SK-N-SH treated with all-trans-retinoic acid at 6 μM for 48 hours (cell line): ENCODE measurements around the gene SHF.

Experiments used
- ATAC-seq: fragments of 200-7000 bp; cut with Tn5 transposase; 3 replicates; pipeline ENCODE4 v1.9.1; 2020; ENCODE audit warnings: mild to moderate bottlenecking, moderate library complexity
- ARNTL ChIP-seq: fragments of 450-650 bp; formaldehyde crosslinking; IDR thresholded peaks from 2 replicates; pipeline ENCODE4 v1.5.0; 2020; ENCODE audit warnings: low read depth, mild to moderate bottlenecking, moderate library complexity, borderline replicate concordance
- BACH2 ChIP-seq: fragments of 250-450 bp; sonication (Bioruptor Pico); IDR thresholded peaks from 2 replicates; pipeline ENCODE4 v1.9.0; 2021; ENCODE audit warnings: mild to moderate bottlenecking, borderline replicate concordance
- CSDC2 ChIP-seq: fragments of 250-450 bp; sonication (Bioruptor Pico); IDR thresholded peaks from 2 replicates; pipeline ENCODE4 v1.5.0; 2020; ENCODE audit warnings: mild to moderate bottlenecking, moderate library complexity
- ESRRG ChIP-seq: fragments of 250-450 bp; sonication (Bioruptor Pico); IDR thresholded peaks from 2 replicates; pipeline ENCODE4 v1.6.1; 2021; ENCODE audit warnings: mild to moderate bottlenecking
- GLIS3 ChIP-seq: fragments of 250-450 bp; sonication (Bioruptor Pico); IDR thresholded peaks from 2 replicates; pipeline ENCODE4 v1.5.0; 2020; ENCODE audit warnings: mild to moderate bottlenecking, moderate library complexity
- ISL1 ChIP-seq: fragments of 250-450 bp; sonication (Bioruptor Pico); IDR thresholded peaks from 2 replicates; pipeline ENCODE4 v2.1.2; 2022; ENCODE audit warnings: mild to moderate bottlenecking, moderate library complexity
- OSR1 ChIP-seq: fragments of 250-450 bp; sonication (Bioruptor Pico); IDR thresholded peaks from 2 replicates; pipeline ENCODE4 v1.8.0; 2022; ENCODE audit warnings: moderate library complexity, mild to moderate bottlenecking, inconsistent platforms
- PPARA ChIP-seq: fragments of 250-450 bp; sonication (Bioruptor Pico); IDR thresholded peaks from 2 replicates; pipeline ENCODE4 v1.5.0; 2020; ENCODE audit warnings: mild to moderate bottlenecking, borderline replicate concordance
- RARB ChIP-seq: fragments of 250-450 bp; sonication (Bioruptor Pico); IDR thresholded peaks from 2 replicates; pipeline ENCODE4 v1.8.0; 2021; ENCODE audit warnings: mild to moderate bottlenecking, moderate library complexity
- SNAI2 ChIP-seq: fragments of 250-450 bp; sonication (Bioruptor Pico); IDR thresholded peaks from 2 replicates; pipeline ENCODE4 v1.5.0; 2020; ENCODE audit warnings: mild to moderate bottlenecking, moderate library complexity
- TCF4 ChIP-seq: fragments of 250-450 bp; sonication (Bioruptor Pico); IDR thresholded peaks from 2 replicates; pipeline ENCODE4 v1.8.0; 2021; ENCODE audit warnings: mild to moderate bottlenecking, moderate library complexity, borderline replicate concordance
- TSHZ2 ChIP-seq: fragments of 250-450 bp; sonication (Bioruptor Pico); IDR thresholded peaks from 2 replicates; pipeline ENCODE4 v1.5.0; 2020; ENCODE audit warnings: mild to moderate bottlenecking, moderate library complexity
- ZC3H10 ChIP-seq: fragments of 250-450 bp; sonication (Bioruptor Pico); IDR thresholded peaks from 2 replicates; pipeline ENCODE4 v1.5.1; 2021; ENCODE audit warnings: mild to moderate bottlenecking, moderate library complexity
- ZFP3 ChIP-seq: fragments of 250-450 bp; sonication (Bioruptor Pico); IDR thresholded peaks from 2 replicates; pipeline ENCODE4 v1.5.0; 2020; ENCODE audit warnings: mild to moderate bottlenecking, moderate library complexity
- ZFP30 ChIP-seq: fragments of 450-650 bp; formaldehyde crosslinking; IDR thresholded peaks from 2 replicates; pipeline ENCODE4 v1.5.0; 2022; ENCODE audit warnings: mild to moderate bottlenecking, moderate library complexity
- ZNF565 ChIP-seq: fragments of 450-650 bp; formaldehyde crosslinking; conservative IDR thresholded peaks from 2 replicates; pipeline ENCODE4 v1.5.0; 2020; ENCODE audit warnings: low read depth, mild to moderate bottlenecking, moderate library complexity
- ZNF70 ChIP-seq: fragments of 450-650 bp; formaldehyde crosslinking; IDR thresholded peaks from 2 replicates; pipeline ENCODE4 v1.5.0; 2020; ENCODE audit warnings: mild to moderate bottlenecking, moderate library complexity
- ZNF8 ChIP-seq: fragments of 450-650 bp; formaldehyde crosslinking; IDR thresholded peaks from 2 replicates; pipeline ENCODE4 v1.5.0; 2020; ENCODE audit warnings: mild to moderate bottlenecking, moderate library complexity
- TF ChIP-seq, protein P1 (sequence below): fragments of 250-450 bp; sonication (Bioruptor Pico); IDR thresholded peaks from 2 replicates; pipeline ENCODE4 v1.5.1; 2021; ENCODE audit warnings: mild to moderate bottlenecking, moderate library complexity
- TF ChIP-seq, protein P2 (sequence below): fragments of 250-450 bp; sonication (Bioruptor Pico); IDR thresholded peaks from 2 replicates; pipeline ENCODE4 v1.5.1; 2020; ENCODE audit warnings: low read depth, mild to moderate bottlenecking, moderate library complexity
- TF ChIP-seq, protein P3 (sequence below): fragments of 250-450 bp; sonication (Bioruptor Pico); IDR thresholded peaks from 2 replicates; pipeline ENCODE4 v1.8.0; 2021; ENCODE audit warnings: low read depth, mild to moderate bottlenecking, moderate library complexity, borderline replicate concordance

SHF gene

GRCh38 chr15:45146405-45146804 is 41.4 kb downstream of the SHF start:
- ATAC-seq: no peak
- TF ChIP-seq ZFP30 (CRISPR knock-in tag) (no peak), GLIS3 (CRISPR knock-in tag) (no peak), ZC3H10 (CRISPR knock-in tag) (no peak), ISL1 (CRISPR knock-in tag) (no peak), SNAI2 (CRISPR knock-in tag) (no peak), ZNF8 (CRISPR knock-in tag) (no peak), ARNTL (CRISPR knock-in tag) (no peak), ZFP3 (no peak), TCF4 (no peak), ZNF565 (CRISPR knock-in tag) (no peak)
- TF ChIP-seq, protein P1, sequence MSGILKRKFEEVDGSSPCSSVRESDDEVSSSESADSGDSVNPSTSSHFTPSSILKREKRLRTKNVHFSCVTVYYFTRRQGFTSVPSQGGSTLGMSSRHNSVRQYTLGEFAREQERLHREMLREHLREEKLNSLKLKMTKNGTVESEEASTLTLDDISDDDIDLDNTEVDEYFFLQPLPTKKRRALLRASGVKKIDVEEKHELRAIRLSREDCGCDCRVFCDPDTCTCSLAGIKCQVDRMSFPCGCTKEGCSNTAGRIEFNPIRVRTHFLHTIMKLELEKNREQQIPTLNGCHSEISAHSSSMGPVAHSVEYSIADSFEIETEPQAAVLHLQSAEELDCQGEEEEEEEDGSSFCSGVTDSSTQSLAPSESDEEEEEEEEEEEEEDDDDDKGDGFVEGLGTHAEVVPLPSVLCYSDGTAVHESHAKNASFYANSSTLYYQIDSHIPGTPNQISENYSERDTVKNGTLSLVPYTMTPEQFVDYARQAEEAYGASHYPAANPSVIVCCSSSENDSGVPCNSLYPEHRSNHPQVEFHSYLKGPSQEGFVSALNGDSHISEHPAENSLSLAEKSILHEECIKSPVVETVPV (CRISPR knock-in tag): no peak
- TF ChIP-seq, protein P2, sequence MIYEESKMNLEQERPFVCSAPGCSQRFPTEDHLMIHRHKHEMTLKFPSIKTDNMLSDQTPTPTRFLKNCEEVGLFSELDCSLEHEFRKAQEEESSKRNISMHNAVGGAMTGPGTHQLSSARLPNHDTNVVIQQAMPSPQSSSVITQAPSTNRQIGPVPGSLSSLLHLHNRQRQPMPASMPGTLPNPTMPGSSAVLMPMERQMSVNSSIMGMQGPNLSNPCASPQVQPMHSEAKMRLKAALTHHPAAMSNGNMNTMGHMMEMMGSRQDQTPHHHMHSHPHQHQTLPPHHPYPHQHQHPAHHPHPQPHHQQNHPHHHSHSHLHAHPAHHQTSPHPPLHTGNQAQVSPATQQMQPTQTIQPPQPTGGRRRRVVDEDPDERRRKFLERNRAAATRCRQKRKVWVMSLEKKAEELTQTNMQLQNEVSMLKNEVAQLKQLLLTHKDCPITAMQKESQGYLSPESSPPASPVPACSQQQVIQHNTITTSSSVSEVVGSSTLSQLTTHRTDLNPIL (CRISPR knock-in tag): no peak
- TF ChIP-seq, protein P3, sequence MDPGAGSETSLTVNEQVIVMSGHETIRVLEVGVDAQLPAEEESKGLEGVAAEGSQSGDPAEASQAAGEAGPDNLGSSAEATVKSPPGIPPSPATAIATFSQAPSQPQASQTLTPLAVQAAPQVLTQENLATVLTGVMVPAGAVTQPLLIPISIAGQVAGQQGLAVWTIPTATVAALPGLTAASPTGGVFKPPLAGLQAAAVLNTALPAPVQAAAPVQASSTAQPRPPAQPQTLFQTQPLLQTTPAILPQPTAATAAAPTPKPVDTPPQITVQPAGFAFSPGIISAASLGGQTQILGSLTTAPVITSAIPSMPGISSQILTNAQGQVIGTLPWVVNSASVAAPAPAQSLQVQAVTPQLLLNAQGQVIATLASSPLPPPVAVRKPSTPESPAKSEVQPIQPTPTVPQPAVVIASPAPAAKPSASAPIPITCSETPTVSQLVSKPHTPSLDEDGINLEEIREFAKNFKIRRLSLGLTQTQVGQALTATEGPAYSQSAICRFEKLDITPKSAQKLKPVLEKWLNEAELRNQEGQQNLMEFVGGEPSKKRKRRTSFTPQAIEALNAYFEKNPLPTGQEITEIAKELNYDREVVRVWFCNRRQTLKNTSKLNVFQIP (CRISPR knock-in tag): no peak

GRCh38 chr15:45144775-45145174 is 43.0 kb downstream of the SHF start:
- no peak for ATAC-seq

DNA sequence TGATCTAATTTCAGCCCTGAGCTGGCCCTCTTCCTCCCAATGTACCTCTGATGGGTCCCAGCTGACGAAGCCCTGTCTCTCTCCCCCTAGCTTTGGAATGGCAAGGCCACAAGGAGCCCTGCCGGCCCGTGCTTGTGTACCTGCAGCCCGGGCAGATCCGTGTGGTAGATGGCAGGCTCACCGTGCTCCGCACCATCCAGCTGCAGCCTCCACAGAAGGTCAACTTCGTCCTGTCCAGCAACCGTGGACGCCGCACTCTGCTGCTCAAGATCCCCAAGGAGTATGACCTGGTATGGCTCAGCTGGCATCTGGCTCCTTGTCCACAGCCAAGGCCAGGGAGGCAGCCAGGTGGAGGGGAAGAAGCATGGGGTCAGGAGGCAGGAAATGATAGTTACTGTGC is 43.8 kb downstream of the SHF start:
- ATAC-seq: no peak
- TF ChIP-seq ZFP30 (CRISPR knock-in tag) (no peak), BACH2 (CRISPR knock-in tag) (no peak), ISL1 (CRISPR knock-in tag) (no peak), SNAI2 (CRISPR knock-in tag) (no peak), ZFP3 (no peak), OSR1 (no peak), ZNF8 (CRISPR knock-in tag) (no peak), GLIS3 (CRISPR knock-in tag) (no peak), TCF4 (no peak), RARB (CRISPR knock-in tag) (no peak), ZC3H10 (CRISPR knock-in tag) (no peak), PPARA (CRISPR knock-in tag) (no peak), TSHZ2 (CRISPR knock-in tag) (no peak)
- TF ChIP-seq, protein P2 (CRISPR knock-in tag): no peak
- TF ChIP-seq, protein P3 (CRISPR knock-in tag): no peak
- TF ChIP-seq, protein P1 (CRISPR knock-in tag): no peak

More at GRCh38 chr15:45144775-45145174, 43.0 kb downstream of the SHF start:
- TF ChIP-seq SNAI2 (CRISPR knock-in tag) (no peak), CSDC2 (no peak), ESRRG (CRISPR knock-in tag) (no peak), ZFP3 (no peak), ZNF70 (CRISPR knock-in tag) (no peak), PPARA (CRISPR knock-in tag) (no peak), ARNTL (CRISPR knock-in tag) (no peak), BACH2 (CRISPR knock-in tag) (no peak)
- TF ChIP-seq, protein P1 (CRISPR knock-in tag): no peak
